Neural progenitor cell (in vitro differentiated cells): ENCODE measurements around the gene RPS6KA2. TPM values are rescaled to one million over a fixed set of nuclear protein-coding genes. Genes with fewer than 3 reads are reported as not detected.

Source experiments
- DNase-seq: peaks from one replicate; pipeline ENCODE4 v3.0.0-alpha.2; 2016; ENCODE audit warnings: low spot score
- H2AFZ ChIP-seq: fragments of 200-600 bp; sonication (generic); replicated peaks from 2 replicates; pipeline ENCODE4 v1.6.1; 2016; ENCODE audit warnings: antibody characterized with exemption
- H3F3A ChIP-seq: fragments of 200-600 bp; sonication (generic); 2 replicates; pipeline ENCODE4 v1.6.1; 2016; ENCODE audit warnings: antibody characterized with exemption, low read depth
- H3K27ac ChIP-seq: fragments of 200-600 bp; sonication (generic); 2 replicates; pipeline ENCODE4 v1.5.1; 2016; ENCODE audit warnings: mild to moderate bottlenecking
- H3K27me3 ChIP-seq: fragments of 200-600 bp; sonication (generic); 2 replicates; pipeline ENCODE4 v1.6.1; 2016; ENCODE audit warnings: mild to moderate bottlenecking, moderate library complexity
- H3K36me3 ChIP-seq: fragments of 200-600 bp; sonication (generic); 2 replicates; pipeline ENCODE4 v1.5.1; 2016
- H3K4me1 ChIP-seq: fragments of 200-600 bp; sonication (generic); 2 replicates; pipeline ENCODE4 v1.6.1; 2016; ENCODE audit warnings: mixed run types
- H3K4me2 ChIP-seq: fragments of 200-600 bp; sonication (generic); 2 replicates; pipeline ENCODE4 v1.6.1; 2016
- H3K4me3 ChIP-seq: fragments of 200-600 bp; sonication (generic); 2 replicates; pipeline ENCODE4 v1.5.1; 2016
- H3K79me2 ChIP-seq: fragments of 200-600 bp; sonication (generic); 2 replicates; pipeline ENCODE4 v1.6.1; 2016; ENCODE audit warnings: low read depth
- H3K9ac ChIP-seq: fragments of 200-600 bp; sonication (generic); 2 replicates; pipeline ENCODE4 v1.6.1; 2016
- H3K9me3 ChIP-seq: fragments of 200-600 bp; sonication (generic); 2 replicates; pipeline ENCODE4 v1.5.1; 2016; ENCODE audit warnings: low read depth
- H4K20me1 ChIP-seq: fragments of 200-600 bp; sonication (generic); 2 replicates; pipeline ENCODE4 v1.6.1; 2016; ENCODE audit warnings: low read depth
- H3K27ac Mint-ChIP-seq: 3 replicates; pipeline ENCODE4 v1.8.0; 2021; ENCODE audit warnings: mixed read lengths
- H3K27me3 Mint-ChIP-seq: 2 replicates; pipeline ENCODE4 v1.8.0; 2022; ENCODE audit warnings: low read depth, mild to moderate bottlenecking, inconsistent platforms, moderate library complexity, mixed read lengths; ENCODE audit not compliant: insufficient read depth
- H3K36me3 Mint-ChIP-seq: 3 replicates; pipeline ENCODE4 v1.8.0; 2021; ENCODE audit warnings: mixed read lengths
- H3K4me1 Mint-ChIP-seq: 3 replicates; pipeline ENCODE4 v1.8.0; 2021; ENCODE audit warnings: mixed read lengths
- H3K4me3 Mint-ChIP-seq: 3 replicates; pipeline ENCODE4 v1.8.0; 2021; ENCODE audit warnings: mild to moderate bottlenecking, moderate library complexity, mixed read lengths
- H3K9me3 Mint-ChIP-seq: 3 replicates; pipeline ENCODE4 v1.8.0; 2020; ENCODE audit warnings: mixed read lengths
- EZH2 ChIP-seq: fragments of 200-600 bp; sonication (generic); IDR thresholded peaks from 2 replicates; pipeline ENCODE4 v1.6.1; 2017; ENCODE audit warnings: antibody characterized with exemption, mild to moderate bottlenecking, moderate library complexity
- EZH2phosphoT487 ChIP-seq: fragments of 200-600 bp; sonication (generic); IDR thresholded peaks from 2 replicates; pipeline ENCODE4 v1.6.1; 2017; ENCODE audit warnings: antibody characterized with exemption
- total RNA-seq: library from RNA; depleted of rRNA; stranded (reverse); fragments of >200 nt; gene quantifications from 2 replicates; pipeline ENCODE4 v1.2.3, GENCODE V29; 2015; ENCODE audit warnings: low replicate concordance
- TF ChIP-seq, protein P1 (sequence below): fragments of 200-600 bp; sonication (generic); IDR thresholded peaks from 2 replicates; pipeline ENCODE4 v1.5.1; 2017; ENCODE audit warnings: antibody characterized with exemption, mild to moderate bottlenecking

RPS6KA2 gene
- total RNA-seq, 1 donor from 2014 or later, result 8.2 TPM

DNA sequence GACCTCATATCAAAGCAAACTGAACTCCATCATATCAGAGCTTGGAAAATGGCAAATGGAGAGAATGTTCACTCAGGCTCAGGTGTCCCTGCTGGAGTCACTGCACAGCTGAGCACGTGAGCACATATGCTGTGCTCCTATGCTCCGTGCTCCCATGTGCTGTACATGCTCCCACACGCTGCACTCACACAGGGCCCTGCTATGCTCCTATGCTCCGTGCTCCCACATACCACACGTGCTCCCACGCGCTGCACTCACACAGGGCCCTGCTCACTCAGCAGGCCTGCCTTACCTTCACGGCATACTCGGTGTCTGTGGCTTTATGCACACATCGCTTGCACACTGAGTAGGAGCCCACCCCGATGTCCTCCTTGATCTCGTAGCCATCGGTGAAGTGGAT, 178.6 kb downstream of the RPS6KA2 start:
- DNase-seq, result no peak
- H3K9me3 Mint-ChIP-seq, result peaks cover 12% of the 10 kb centered on the region
- TF ChIP-seq EZH2, result no peak
- TF ChIP-seq EZH2phosphoT487, result no peak
- TF ChIP-seq, protein P1, sequence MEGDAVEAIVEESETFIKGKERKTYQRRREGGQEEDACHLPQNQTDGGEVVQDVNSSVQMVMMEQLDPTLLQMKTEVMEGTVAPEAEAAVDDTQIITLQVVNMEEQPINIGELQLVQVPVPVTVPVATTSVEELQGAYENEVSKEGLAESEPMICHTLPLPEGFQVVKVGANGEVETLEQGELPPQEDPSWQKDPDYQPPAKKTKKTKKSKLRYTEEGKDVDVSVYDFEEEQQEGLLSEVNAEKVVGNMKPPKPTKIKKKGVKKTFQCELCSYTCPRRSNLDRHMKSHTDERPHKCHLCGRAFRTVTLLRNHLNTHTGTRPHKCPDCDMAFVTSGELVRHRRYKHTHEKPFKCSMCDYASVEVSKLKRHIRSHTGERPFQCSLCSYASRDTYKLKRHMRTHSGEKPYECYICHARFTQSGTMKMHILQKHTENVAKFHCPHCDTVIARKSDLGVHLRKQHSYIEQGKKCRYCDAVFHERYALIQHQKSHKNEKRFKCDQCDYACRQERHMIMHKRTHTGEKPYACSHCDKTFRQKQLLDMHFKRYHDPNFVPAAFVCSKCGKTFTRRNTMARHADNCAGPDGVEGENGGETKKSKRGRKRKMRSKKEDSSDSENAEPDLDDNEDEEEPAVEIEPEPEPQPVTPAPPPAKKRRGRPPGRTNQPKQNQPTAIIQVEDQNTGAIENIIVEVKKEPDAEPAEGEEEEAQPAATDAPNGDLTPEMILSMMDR, result no peak
- H3K9me3 ChIP-seq, result no peaks in the 10 kb centered on the region
- no peaks in the 10 kb centered on the region for H3K4me1 Mint-ChIP-seq
- H3K27me3 Mint-ChIP-seq, result peaks cover 4% of the 10 kb centered on the region
- H2AFZ ChIP-seq, result no peak overlapping the region
- H4K20me1 ChIP-seq, result no peaks in the 10 kb centered on the region
- no peak overlapping the region for H3K4me2 ChIP-seq
- H3K4me3 Mint-ChIP-seq, result no peak overlapping the region
- H3K36me3 Mint-ChIP-seq, result peaks cover 36% of the 10 kb centered on the region
- no peak overlapping the region for H3K27ac Mint-ChIP-seq
- no peak overlapping the region for H3K4me3 ChIP-seq
- H3K79me2 ChIP-seq, result no peaks in the 10 kb centered on the region
- H3K27ac ChIP-seq, result no peak overlapping the region
- H3K9ac ChIP-seq, result no peak overlapping the region
- no peaks in the 10 kb centered on the region for H3K27me3 ChIP-seq
- no peaks in the 10 kb centered on the region for H3K36me3 ChIP-seq
- no peaks in the 10 kb centered on the region for H3K4me1 ChIP-seq
- H3F3A ChIP-seq, result no peaks in the 10 kb centered on the region

DNA sequence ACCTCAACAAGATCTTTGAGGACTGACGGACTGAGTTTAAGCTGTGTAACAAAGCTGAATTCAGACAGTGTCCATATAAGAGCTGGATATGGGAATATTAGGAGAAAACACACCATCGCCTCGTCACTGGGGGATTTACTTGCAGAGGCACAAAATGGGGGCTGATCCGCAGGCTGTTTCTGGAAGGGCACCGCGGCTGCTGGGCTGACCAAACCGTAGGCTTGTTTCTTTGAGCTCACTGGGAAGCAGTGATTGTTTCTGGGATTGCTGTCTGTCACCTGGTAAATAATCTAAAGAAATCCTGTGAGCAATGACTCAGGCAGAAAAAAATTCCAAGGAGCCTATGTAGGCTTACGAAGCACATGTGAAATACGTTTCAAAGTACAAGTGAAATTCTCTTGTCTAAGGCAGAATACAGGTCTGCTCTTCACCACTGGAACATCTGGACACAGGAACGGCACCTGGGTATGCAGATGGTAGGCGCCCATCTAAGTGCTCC, 180.4 kb downstream of the RPS6KA2 start:
- H4K20me1 ChIP-seq, result no peaks in the 10 kb centered on the region
- no peak overlapping the region for H3K9ac ChIP-seq
- Mint-ChIP-seq H3K27me3 (peaks cover 4% of the 10 kb centered on the region), H3K36me3 (peaks cover 28% of the 10 kb centered on the region), H3K4me3 (no peak overlapping the region), H3K27ac (no peak overlapping the region), H3K9me3 (peaks cover 7% of the 10 kb centered on the region), H3K4me1 (no peaks in the 10 kb centered on the region)
- no peak overlapping the region for H2AFZ ChIP-seq
- H3K4me1 ChIP-seq, result no peaks in the 10 kb centered on the region
- H3K9me3 ChIP-seq, result no peaks in the 10 kb centered on the region
- TF ChIP-seq EZH2 (no peak), EZH2phosphoT487 (no peak)
- TF ChIP-seq, protein P1, result no peak
- H3K36me3 ChIP-seq, result no peaks in the 10 kb centered on the region
- no peak overlapping the region for H3K4me2 ChIP-seq
- no peak for DNase-seq
- no peak overlapping the region for H3K27ac ChIP-seq
- no peaks in the 10 kb centered on the region for H3F3A ChIP-seq
- no peaks in the 10 kb centered on the region for H3K79me2 ChIP-seq
- H3K27me3 ChIP-seq, result no peaks in the 10 kb centered on the region
- no peak overlapping the region for H3K4me3 ChIP-seq

DNA sequence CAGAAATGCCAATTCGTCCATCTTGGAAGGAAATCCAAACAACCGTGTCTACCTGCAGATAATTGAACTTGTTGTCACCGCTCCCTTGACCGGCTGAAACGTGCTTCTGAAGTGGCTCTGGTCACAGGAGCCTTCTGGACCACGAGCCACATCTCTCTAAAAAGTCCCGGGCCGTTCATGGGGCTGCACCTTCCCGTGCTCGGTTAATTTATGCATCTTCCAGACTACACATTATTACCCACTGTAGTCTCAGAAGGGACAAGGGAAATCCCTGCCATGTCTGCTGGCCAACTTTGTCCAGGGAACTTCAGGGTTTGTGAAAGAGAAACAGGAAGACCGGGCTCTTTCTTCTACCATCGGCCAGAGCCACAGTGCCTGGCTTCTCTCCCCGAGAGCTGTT, 180.9 kb downstream of the RPS6KA2 start:
- Mint-ChIP-seq H3K27me3 (peaks cover 4% of the 10 kb centered on the region), H3K9me3 (peaks cover 2% of the 10 kb centered on the region), H3K36me3 (peaks cover 23% of the 10 kb centered on the region), H3K4me1 (no peaks in the 10 kb centered on the region), H3K4me3 (no peak overlapping the region), H3K27ac (no peak overlapping the region)
- DNase-seq, result no peak
- no peak overlapping the region for H3K9ac ChIP-seq
- no peaks in the 10 kb centered on the region for H3F3A ChIP-seq
- H3K4me3 ChIP-seq, result no peak overlapping the region
- TF ChIP-seq, protein P1, result no peak
- TF ChIP-seq EZH2 (no peak), EZH2phosphoT487 (no peak)
- H3K27me3 ChIP-seq, result no peaks in the 10 kb centered on the region
- H3K4me2 ChIP-seq, result no peak overlapping the region
- no peak overlapping the region for H3K27ac ChIP-seq
- H3K36me3 ChIP-seq, result no peaks in the 10 kb centered on the region
- no peaks in the 10 kb centered on the region for H3K9me3 ChIP-seq
- H2AFZ ChIP-seq, result no peak overlapping the region
- H3K4me1 ChIP-seq, result no peaks in the 10 kb centered on the region
- H3K79me2 ChIP-seq, result no peaks in the 10 kb centered on the region
- H4K20me1 ChIP-seq, result no peaks in the 10 kb centered on the region
